CD14-positive monocyte (primary cell): ENCODE data around the gene SHOC1. TPM values are rescaled to one million over a fixed set of nuclear protein-coding genes. Genes with fewer than 3 reads are reported as not detected.

Source experiments
- DNase-seq, 3 donors: peaks; one replicate each; pipeline ENCODE4 v3.0.0-alpha.2; 2011 to 2022
- H2AFZ ChIP-seq: 2 replicates; pipeline ENCODE4 v1.6.0; 2012; ENCODE audit warnings: mild to moderate bottlenecking, low read depth, low read length, inconsistent platforms; ENCODE audit not compliant: insufficient read depth, poor library complexity, severe bottlenecking
- H3K27ac ChIP-seq, 2 donors: 1 replicate in 1 of 2; 2 replicates in 1 of 2; pipeline ENCODE4 v1.5.1; 2012 to 2013; ENCODE audit warnings: low read length in 2 of 2, control low read depth in 1 of 2, inconsistent platforms in 1 of 2, low read depth in 1 of 2, mild to moderate bottlenecking in 1 of 2
- H3K27me3 ChIP-seq, 2 donors: one replicate each; pipeline versions ENCODE4 v1.6.0 to v1.6.1; 2011 to 2013; ENCODE audit warnings: low read length in 2 of 2; ENCODE audit not compliant: control insufficient read depth in 2 of 2, insufficient read depth in 2 of 2
- H3K36me3 ChIP-seq, 2 donors: replicated peaks in 1 of 2; 1 replicate in 1 of 2; 2 replicates in 1 of 2; pipeline versions ENCODE4 v1.5.1 to v1.6.1; 2012 to 2013; ENCODE audit warnings: low read length in 2 of 2, control low read depth in 1 of 2, inconsistent platforms in 1 of 2, mild to moderate bottlenecking in 1 of 2; ENCODE audit not compliant: insufficient read depth in 2 of 2, control insufficient read depth in 1 of 2
- H3K4me1 ChIP-seq, 2 donors: 1 replicate in 1 of 2; 2 replicates in 1 of 2; pipeline versions ENCODE4 v1.5.1 to v1.6.1; 2012 to 2013; ENCODE audit warnings: low read length in 2 of 2, control low read depth in 1 of 2, inconsistent platforms in 1 of 2, mild to moderate bottlenecking in 1 of 2, moderate library complexity in 1 of 2; ENCODE audit not compliant: insufficient read depth in 2 of 2, control insufficient read depth in 1 of 2
- H3K4me2 ChIP-seq: replicated peaks from 2 replicates; pipeline ENCODE3; 2012; ENCODE audit warnings: low read length, moderate library complexity, mild to moderate bottlenecking; ENCODE audit not compliant: poor library complexity, severe bottlenecking; ENCODE audit errors: extremely low read depth
- H3K4me3 ChIP-seq, 3 experiments: fragments of 200-600 bp in 1 of 3; sonication (generic) in 1 of 3; replicated peaks in 1 of 3; 1 replicate in 2 of 3; 2 replicates in 1 of 3; pipeline ENCODE4 v1.5.1; 2011 to 2013; ENCODE audit warnings: low read length in 3 of 3, mild to moderate bottlenecking in 3 of 3, control low read depth in 2 of 3, low read depth in 2 of 3, inconsistent platforms in 1 of 3, moderate library complexity in 1 of 3
- H3K79me2 ChIP-seq: 2 replicates; pipeline ENCODE4 v1.6.0; 2012; ENCODE audit warnings: mild to moderate bottlenecking, control low read depth, inconsistent platforms, low read length, moderate library complexity; ENCODE audit not compliant: insufficient read depth
- H3K9ac ChIP-seq: 2 replicates; pipeline ENCODE4 v1.6.0; 2017; ENCODE audit warnings: low read length, mild to moderate bottlenecking; ENCODE audit not compliant: insufficient read depth, poor library complexity, severe bottlenecking
- H3K9me3 ChIP-seq, 2 donors: replicated peaks in 1 of 2; 1 replicate in 1 of 2; 2 replicates in 1 of 2; pipeline versions ENCODE4 v1.5.1 to v1.6.1; 2012 to 2013; ENCODE audit warnings: low read length in 2 of 2, control low read depth in 1 of 2; ENCODE audit not compliant: control insufficient read depth in 1 of 2, insufficient read depth in 1 of 2
- H4K20me1 ChIP-seq: 2 replicates; pipeline ENCODE4 v1.6.0; 2012; ENCODE audit warnings: mild to moderate bottlenecking, low read length, control low read depth, moderate library complexity; ENCODE audit not compliant: insufficient read depth
- H3K27ac Mint-ChIP-seq, 7 donors: one replicate each; pipeline ENCODE4 v1.8.0; 2020; ENCODE audit warnings: mild to moderate bottlenecking in 7 of 7, mixed read lengths in 7 of 7, moderate library complexity in 6 of 7, inconsistent platforms in 2 of 7
- H3K27me3 Mint-ChIP-seq, 3 donors: one replicate each; pipeline ENCODE4 v1.8.0; 2021 to 2022; ENCODE audit warnings: low read depth in 3 of 3, mild to moderate bottlenecking in 3 of 3, mixed read lengths in 3 of 3, moderate library complexity in 3 of 3, inconsistent platforms in 1 of 3
- H3K36me3 Mint-ChIP-seq, 2 donors: one replicate each; pipeline ENCODE4 v1.8.0; 2020; ENCODE audit warnings: mixed read lengths in 2 of 2, inconsistent platforms in 1 of 2, mild to moderate bottlenecking in 1 of 2
- H3K4me1 Mint-ChIP-seq: one replicate; pipeline ENCODE4 v1.8.0; 2020; ENCODE audit warnings: mild to moderate bottlenecking, mixed read lengths
- H3K4me3 Mint-ChIP-seq, 2 donors: one replicate each; pipeline ENCODE4 v1.8.0; 2020; ENCODE audit warnings: mild to moderate bottlenecking in 2 of 2, mixed read lengths in 2 of 2, moderate library complexity in 1 of 2
- H3K9me3 Mint-ChIP-seq, 7 donors: one replicate each; pipeline ENCODE4 v1.8.0; 2020 to 2022; ENCODE audit warnings: mixed read lengths in 7 of 7, mild to moderate bottlenecking in 6 of 7, moderate library complexity in 6 of 7, inconsistent platforms in 2 of 7
- CTCF ChIP-seq: fragments of 200-600 bp; IDR thresholded peaks from one replicate; pipeline ENCODE4 v1.8.0; 2022; ENCODE audit warnings: antibody characterized with exemption, mild to moderate bottlenecking
- WGBS: methylation state at CpG from one replicate; pipeline ENCODE4 v1.1.5; 2013; ENCODE audit warnings: missing lambda C conversion rate; ENCODE audit not compliant: insufficient coverage; 5-methylcytosine and 5-hydroxymethylcytosine counted together
- intact Hi-C, 2 donors: fragments of 100-400 bp; cut with micrococcal nuclease; formaldehyde crosslinking; loops; one replicate each; pipeline versions ENCODE4 v1.15.0 to v1.15.1; 2023
- polyA plus RNA-seq, 3 donors: library from polyadenylated mRNA; depleted of rRNA in 1 of 3; unstranded in 2 of 3; stranded (reverse) in 1 of 3; fragments of 300-500 nt in 2 of 3; fragments of >200 nt in 1 of 3; fragmentation: Illumina TruSeq in 2 of 3; gene quantifications; 1 replicate in 2 of 3; 2 replicates in 1 of 3; pipeline ENCODE4 v1.2.3, GENCODE V29; 2012 to 2021

SHOC1 gene
- polyA plus RNA-seq, 3 donors = not detected

GRCh38 chr9:111839987-111840386, 45.2 kb upstream of the SHOC1 start:
- H3K36me3 Mint-ChIP-seq = no peaks in the 10 kb centered on the region
- no peak overlapping the region for H3K27ac Mint-ChIP-seq
- no peak overlapping the region for H3K9ac ChIP-seq
- no peak overlapping the region for H3K27ac ChIP-seq
- H3K4me3 ChIP-seq = no peak overlapping the region
- no peaks in the 10 kb centered on the region for H3K9me3 Mint-ChIP-seq
- no peak for DNase-seq
- H3K4me1 Mint-ChIP-seq = peaks cover 24% of the 10 kb centered on the region
- H3K36me3 ChIP-seq = no peaks in the 10 kb centered on the region
- H4K20me1 ChIP-seq = no peaks in the 10 kb centered on the region
- no peaks in the 10 kb centered on the region for H3K79me2 ChIP-seq
- no peak overlapping the region for H3K4me2 ChIP-seq
- WGBS = no CpG with 5 or more reads among the region's 2 CpGs
- H3K4me1 ChIP-seq = peaks cover 12 to 13% of the 10 kb centered on the region in 2 donors
- H3K27me3 ChIP-seq = no peaks in the 10 kb centered on the region
- no peak for TF ChIP-seq CTCF
- no peaks in the 10 kb centered on the region for H3K9me3 ChIP-seq
- H3K27me3 Mint-ChIP-seq = peaks cover 2 to 6% (median 6%) of the 10 kb centered on the region in 3 donors
- intact Hi-C loops = no loop called here
- no peak overlapping the region for H3K4me3 Mint-ChIP-seq
- H2AFZ ChIP-seq = no peak overlapping the region

DNA sequence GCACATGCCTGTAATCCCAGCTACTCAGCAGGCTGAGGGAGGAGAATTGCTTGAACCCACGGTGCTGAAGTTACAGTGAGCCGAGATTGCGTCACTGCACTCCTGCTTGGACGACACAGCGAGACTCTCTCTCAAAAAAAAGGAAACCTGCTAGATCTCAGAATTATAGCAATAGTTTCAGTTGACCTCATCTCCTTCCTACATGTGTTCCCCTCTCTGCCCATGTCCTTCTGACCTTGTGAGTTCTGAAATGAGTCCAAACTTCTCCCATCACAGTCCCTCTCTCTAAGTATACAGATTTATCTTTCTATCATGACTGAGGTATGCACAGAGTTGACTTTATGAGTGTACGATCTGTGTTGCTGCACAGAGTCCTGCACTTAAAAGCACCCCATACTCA, 44.6 kb upstream of the SHOC1 start:
- Histone ChIP-seq H3K79me2 (no peaks in the 10 kb centered on the region), H3K4me1 (peaks cover 12 to 13% of the 10 kb centered on the region in 2 donors), H3K27ac (peak overlapping the region in 1 of 2 donors; percentile 42), H3K9ac (no peak overlapping the region), H3K4me3 (no peak overlapping the region), H3K27me3 (no peaks in the 10 kb centered on the region), H2AFZ (no peak overlapping the region), H4K20me1 (no peaks in the 10 kb centered on the region), H3K4me2 (peak overlapping the region; percentile 12), H3K9me3 (no peaks in the 10 kb centered on the region), H3K36me3 (no peaks in the 10 kb centered on the region)
- Mint-ChIP-seq H3K27me3 (peaks cover 2 to 7% (median 6%) of the 10 kb centered on the region in 3 donors), H3K27ac (peak overlapping the region in 6 of 7 donors; percentile 0 to 79 (median 64)), H3K9me3 (no peaks in the 10 kb centered on the region), H3K4me3 (peak overlapping the region in 1 of 2 donors; percentile 71), H3K4me1 (peaks cover 24% of the 10 kb centered on the region), H3K36me3 (no peaks in the 10 kb centered on the region)
- intact Hi-C loops = no loop called here
- TF ChIP-seq CTCF = no peak
- 23% methylated on average over 5 of the region's 6 CpGs for WGBS
- peak; percentile 16 to 36 (median 22) for DNase-seq
